Nephron progenitor cell (in vitro differentiated cells): ENCODE results near the gene NTM.

Experiments
- DNase-seq: peaks from one replicate; pipeline ENCODE4 v3.0.0; 2021
- H3K27ac Mint-ChIP-seq: 2 replicates; pipeline ENCODE4 v1.8.0; 2021; ENCODE audit warnings: mild to moderate bottlenecking, moderate library complexity, mixed read lengths
- H3K27me3 Mint-ChIP-seq: 2 replicates; pipeline ENCODE4 v1.8.0; 2021; ENCODE audit warnings: mild to moderate bottlenecking, low read depth, mixed read lengths; ENCODE audit not compliant: poor library complexity
- H3K36me3 Mint-ChIP-seq: 2 replicates; pipeline ENCODE4 v1.8.0; 2021; ENCODE audit warnings: low read depth, mixed read lengths
- H3K4me1 Mint-ChIP-seq: 2 replicates; pipeline ENCODE4 v1.8.0; 2021; ENCODE audit warnings: mixed read lengths
- H3K4me3 Mint-ChIP-seq: 2 replicates; pipeline ENCODE4 v1.8.0; 2021; ENCODE audit warnings: mild to moderate bottlenecking, moderate library complexity, mixed read lengths
- H3K9me3 Mint-ChIP-seq: 2 replicates; pipeline ENCODE4 v1.8.0; 2021; ENCODE audit warnings: mild to moderate bottlenecking, moderate library complexity, mixed read lengths
- TF ChIP-seq, protein P1 (sequence below): fragments of 200-600 bp; sonication (generic); IDR thresholded peaks from 2 replicates; pipeline ENCODE4 v1.5.0; 2021; ENCODE audit warnings: antibody characterized with exemption

The NTM gene

DNA sequence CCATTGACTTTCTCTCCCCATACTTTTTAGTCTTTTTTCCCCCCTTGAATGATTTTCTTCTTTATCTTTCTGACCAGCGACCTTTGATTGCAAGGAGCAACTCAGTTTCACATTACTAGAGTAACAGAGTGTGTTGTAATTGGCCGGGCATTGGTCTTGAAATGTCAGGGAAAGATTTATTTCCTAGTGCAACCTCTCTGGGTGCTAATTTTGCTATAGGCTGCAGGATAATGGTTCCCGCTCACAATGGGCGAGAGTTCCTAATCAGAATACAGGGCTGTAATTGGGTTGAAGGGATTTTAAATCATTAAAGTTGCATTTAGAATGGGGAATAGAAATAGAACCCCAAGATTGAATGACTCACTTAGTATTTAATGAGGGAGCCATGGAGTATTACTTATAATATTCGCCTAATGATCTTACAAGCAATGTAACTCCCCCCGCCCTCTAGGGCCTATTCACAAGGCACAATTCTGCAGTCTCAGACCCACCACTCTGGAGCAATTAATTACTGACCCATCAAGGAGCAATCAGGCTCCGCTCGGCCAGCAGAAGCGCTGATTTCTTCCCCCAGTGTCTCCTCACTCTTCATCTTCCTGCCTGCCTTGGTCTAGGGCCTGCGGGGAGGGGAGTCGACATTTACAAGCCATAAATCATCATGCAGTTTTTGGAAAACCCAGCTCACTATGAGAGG lies 725.9 kb downstream of the NTM start:
- Mint-ChIP-seq H3K36me3 (no peaks in the 10 kb centered on the region), H3K27me3 (no peaks in the 10 kb centered on the region), H3K4me1 (peaks cover 9% of the 10 kb centered on the region), H3K9me3 (no peaks in the 10 kb centered on the region), H3K27ac (peak overlapping the region; percentile 47), H3K4me3 (no peak overlapping the region)
- no peak for DNase-seq
- TF ChIP-seq, protein P1, sequence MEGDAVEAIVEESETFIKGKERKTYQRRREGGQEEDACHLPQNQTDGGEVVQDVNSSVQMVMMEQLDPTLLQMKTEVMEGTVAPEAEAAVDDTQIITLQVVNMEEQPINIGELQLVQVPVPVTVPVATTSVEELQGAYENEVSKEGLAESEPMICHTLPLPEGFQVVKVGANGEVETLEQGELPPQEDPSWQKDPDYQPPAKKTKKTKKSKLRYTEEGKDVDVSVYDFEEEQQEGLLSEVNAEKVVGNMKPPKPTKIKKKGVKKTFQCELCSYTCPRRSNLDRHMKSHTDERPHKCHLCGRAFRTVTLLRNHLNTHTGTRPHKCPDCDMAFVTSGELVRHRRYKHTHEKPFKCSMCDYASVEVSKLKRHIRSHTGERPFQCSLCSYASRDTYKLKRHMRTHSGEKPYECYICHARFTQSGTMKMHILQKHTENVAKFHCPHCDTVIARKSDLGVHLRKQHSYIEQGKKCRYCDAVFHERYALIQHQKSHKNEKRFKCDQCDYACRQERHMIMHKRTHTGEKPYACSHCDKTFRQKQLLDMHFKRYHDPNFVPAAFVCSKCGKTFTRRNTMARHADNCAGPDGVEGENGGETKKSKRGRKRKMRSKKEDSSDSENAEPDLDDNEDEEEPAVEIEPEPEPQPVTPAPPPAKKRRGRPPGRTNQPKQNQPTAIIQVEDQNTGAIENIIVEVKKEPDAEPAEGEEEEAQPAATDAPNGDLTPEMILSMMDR: no peak

DNA sequence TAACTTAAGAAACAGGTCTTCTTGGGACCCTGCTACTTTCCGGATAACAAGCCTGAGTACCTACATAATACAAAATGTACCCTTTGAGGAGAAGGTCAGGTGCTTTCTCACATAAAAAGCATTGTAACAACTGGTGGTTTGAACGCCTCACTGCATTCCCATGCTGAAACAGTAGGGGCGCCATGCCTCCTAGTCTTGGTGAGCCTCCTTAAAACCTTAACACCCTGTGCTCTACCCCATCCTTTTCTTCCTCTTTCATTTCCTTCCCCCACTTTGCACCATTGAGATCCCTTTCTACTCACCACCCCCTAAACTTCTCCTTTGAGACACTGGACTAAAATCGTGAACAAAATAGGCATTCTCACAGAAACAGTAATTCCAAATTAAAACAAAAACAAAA lies 729.3 kb downstream of the NTM start:
- H3K4me3 Mint-ChIP-seq: no peak overlapping the region
- no peaks in the 10 kb centered on the region for H3K36me3 Mint-ChIP-seq
- H3K27ac Mint-ChIP-seq: no peak overlapping the region
- TF ChIP-seq, protein P1: peak; percentile 53
- peaks cover 13% of the 10 kb centered on the region for H3K27me3 Mint-ChIP-seq
- peaks cover 18% of the 10 kb centered on the region for H3K4me1 Mint-ChIP-seq
- no peaks in the 10 kb centered on the region for H3K9me3 Mint-ChIP-seq
- peak; percentile 45 for DNase-seq

DNA sequence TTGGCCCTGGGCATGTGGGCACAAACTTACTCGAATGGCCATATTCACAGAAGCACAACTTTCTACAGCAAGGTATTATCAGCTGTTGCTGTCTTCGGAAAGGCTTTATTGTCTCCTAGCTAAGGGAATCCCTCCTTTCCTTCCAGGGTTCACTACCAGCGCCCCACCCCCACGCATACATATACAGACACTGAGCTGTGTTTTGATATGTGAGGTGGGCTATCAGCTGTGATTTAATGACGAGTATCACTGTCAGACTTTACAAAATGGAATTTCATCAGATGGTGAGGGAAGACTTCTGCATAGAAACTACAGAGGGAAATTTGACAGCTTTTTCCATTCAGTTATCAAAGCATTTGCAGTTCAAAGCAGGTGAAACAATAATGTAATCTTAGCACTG lies 730.2 kb downstream of the NTM start:
- peaks cover 13% of the 10 kb centered on the region for H3K27me3 Mint-ChIP-seq
- H3K36me3 Mint-ChIP-seq: no peaks in the 10 kb centered on the region
- TF ChIP-seq, protein P1: no peak
- no peak overlapping the region for H3K27ac Mint-ChIP-seq
- H3K4me1 Mint-ChIP-seq: peaks cover 18% of the 10 kb centered on the region
- no peak for DNase-seq
- H3K4me3 Mint-ChIP-seq: no peak overlapping the region
- H3K9me3 Mint-ChIP-seq: peaks cover 5% of the 10 kb centered on the region

DNA sequence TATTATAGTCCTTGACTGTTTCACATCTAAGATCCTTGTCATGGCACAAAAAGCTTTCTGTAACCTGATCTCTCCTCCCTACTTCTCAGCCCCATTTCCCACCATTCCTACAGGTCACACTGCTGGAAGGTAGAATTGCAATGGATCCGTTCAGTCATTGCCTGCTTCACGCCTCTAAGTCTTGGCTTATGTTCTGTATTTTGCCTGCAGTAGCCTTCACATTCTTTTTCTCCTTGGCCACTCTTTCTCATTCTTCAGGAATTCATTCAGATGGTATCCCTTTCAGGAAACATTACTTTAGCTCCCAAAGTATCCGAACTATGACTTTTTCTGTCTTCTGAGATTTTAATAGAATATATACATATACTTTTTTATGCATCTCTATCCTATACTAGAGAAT lies 731.5 kb downstream of the NTM start:
- peaks cover 18% of the 10 kb centered on the region for H3K4me1 Mint-ChIP-seq
- no peak overlapping the region for H3K27ac Mint-ChIP-seq
- TF ChIP-seq, protein P1: no peak
- H3K4me3 Mint-ChIP-seq: no peak overlapping the region
- H3K9me3 Mint-ChIP-seq: peaks cover 5% of the 10 kb centered on the region
- DNase-seq: no peak
- H3K27me3 Mint-ChIP-seq: peaks cover 13% of the 10 kb centered on the region
- no peaks in the 10 kb centered on the region for H3K36me3 Mint-ChIP-seq

DNA sequence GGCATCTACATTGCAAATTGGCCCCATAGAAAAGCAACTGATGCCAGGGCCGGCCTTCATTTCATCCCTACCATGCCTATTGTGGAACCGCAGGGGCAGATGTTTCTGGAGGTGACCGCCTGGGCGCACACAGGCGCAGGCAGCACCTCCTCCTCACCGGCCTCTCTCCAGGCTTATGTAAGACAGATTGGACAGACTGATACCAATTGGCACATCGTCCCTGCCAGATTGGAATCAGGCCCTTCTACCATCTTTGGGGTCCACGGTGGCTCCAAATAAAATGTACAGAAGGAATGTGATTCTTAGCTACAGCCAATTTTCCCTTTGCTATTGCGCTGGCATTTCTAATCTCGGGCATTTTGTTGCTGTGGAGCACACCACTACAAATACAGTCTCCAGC lies 732.6 kb downstream of the NTM start:
- H3K27me3 Mint-ChIP-seq: peaks cover 14% of the 10 kb centered on the region
- H3K4me1 Mint-ChIP-seq: peaks cover 12% of the 10 kb centered on the region
- no peak overlapping the region for H3K4me3 Mint-ChIP-seq
- H3K9me3 Mint-ChIP-seq: peaks cover 5% of the 10 kb centered on the region
- TF ChIP-seq, protein P1: no peak
- DNase-seq: no peak
- no peaks in the 10 kb centered on the region for H3K36me3 Mint-ChIP-seq
- H3K27ac Mint-ChIP-seq: no peak overlapping the region
